Stimulated activated memory B cell treated with anti-CD40 and anti-IgM and Interleukin-4, amounts not matched to agents 10 μg/mL and 1 μg/mL and 100 μg/mL, for 72 hours (primary cell): Measurements from ENCODE around the gene SLC35F3.
"Not testable (repeated sequence)": the region's sequence is repeated elsewhere in the genome, so short reads cannot be mapped to it uniquely, and the experiment has no call there.

Experiments
- ATAC-seq: fragments of 150-1000 bp; cut with Tn5 transposase; 2 replicates; pipeline ENCODE4 v1.10.0; 2021
- H3K27ac Mint-ChIP-seq: one replicate; pipeline ENCODE4 v1.8.0; 2022; ENCODE audit warnings: mild to moderate bottlenecking, mixed read lengths
- H3K27me3 Mint-ChIP-seq: one replicate; pipeline ENCODE4 v1.8.0; 2022; ENCODE audit warnings: mixed read lengths
- H3K36me3 Mint-ChIP-seq: one replicate; pipeline ENCODE4 v1.8.0; 2022; ENCODE audit warnings: mixed read lengths
- H3K4me1 Mint-ChIP-seq: one replicate; pipeline ENCODE4 v1.8.0; 2022; ENCODE audit warnings: mixed read lengths
- H3K4me3 Mint-ChIP-seq: one replicate; pipeline ENCODE4 v1.8.0; 2022; ENCODE audit warnings: mild to moderate bottlenecking, moderate library complexity, mixed read lengths
- H3K9me3 Mint-ChIP-seq: one replicate; pipeline ENCODE4 v1.8.0; 2022; ENCODE audit warnings: mixed read lengths

SLC35F3 gene

GRCh38 chr1:234139966-234140365 lies 235.5 kb downstream of the SLC35F3 start:
- no peaks in the 10 kb centered on the region for H3K4me1 Mint-ChIP-seq
- no peak overlapping the region for H3K4me3 Mint-ChIP-seq
- H3K27ac Mint-ChIP-seq: no peak overlapping the region
- H3K27me3 Mint-ChIP-seq: peaks cover 23% of the 10 kb centered on the region
- no peaks in the 10 kb centered on the region for H3K36me3 Mint-ChIP-seq
- no peaks in the 10 kb centered on the region for H3K9me3 Mint-ChIP-seq
- no peak for ATAC-seq

GRCh38 chr1:234140388-234140787 lies 235.9 kb downstream of the SLC35F3 start:
- Mint-ChIP-seq H3K27me3 (peaks cover 23% of the 10 kb centered on the region), H3K4me3 (no peak overlapping the region), H3K27ac (no peak overlapping the region), H3K9me3 (no peaks in the 10 kb centered on the region), H3K36me3 (no peaks in the 10 kb centered on the region), H3K4me1 (no peaks in the 10 kb centered on the region)
- no peak for ATAC-seq

GRCh38 chr1:234141006-234141405 lies 236.5 kb downstream of the SLC35F3 start:
- Mint-ChIP-seq H3K4me1 (no peaks in the 10 kb centered on the region), H3K36me3 (no peaks in the 10 kb centered on the region), H3K27ac (no peak overlapping the region), H3K4me3 (no peak overlapping the region), H3K27me3 (peaks cover 20% of the 10 kb centered on the region), H3K9me3 (no peaks in the 10 kb centered on the region)
- ATAC-seq: no peak

GRCh38 chr1:234143681-234144080 lies 239.2 kb downstream of the SLC35F3 start:
- Mint-ChIP-seq H3K4me1 (no peaks in the 10 kb centered on the region), H3K4me3 (no peak overlapping the region), H3K27ac (no peak overlapping the region), H3K27me3 (peaks cover 21% of the 10 kb centered on the region), H3K36me3 (no peaks in the 10 kb centered on the region), H3K9me3 (peaks cover 5% of the 10 kb centered on the region)
- ATAC-seq: no peak

- H3K4me1 Mint-ChIP-seq: no peaks in the 10 kb centered on the region
- H3K27me3 Mint-ChIP-seq: peaks cover 24% of the 10 kb centered on the region
- no peak for ATAC-seq
- no peak overlapping the region for H3K4me3 Mint-ChIP-seq
- no peak overlapping the region for H3K27ac Mint-ChIP-seq
- H3K36me3 Mint-ChIP-seq: no peaks in the 10 kb centered on the region
- peaks cover 5% of the 10 kb centered on the region for H3K9me3 Mint-ChIP-seq
These were observed 240.4 kb downstream of the SLC35F3 start for GRCh38 chr1:234144901-234145300.

- no peaks in the 10 kb centered on the region for H3K36me3 Mint-ChIP-seq
- peaks cover 8% of the 10 kb centered on the region for H3K9me3 Mint-ChIP-seq
- H3K27me3 Mint-ChIP-seq: peaks cover 51% of the 10 kb centered on the region
- no peak for ATAC-seq
- no peak overlapping the region for H3K4me3 Mint-ChIP-seq
- H3K27ac Mint-ChIP-seq: no peak overlapping the region
- H3K4me1 Mint-ChIP-seq: no peaks in the 10 kb centered on the region
These were observed 243.9 kb downstream of the SLC35F3 start for GRCh38 chr1:234148350-234148749.

GRCh38 chr1:234148816-234149215 lies 244.3 kb downstream of the SLC35F3 start:
- no peaks in the 10 kb centered on the region for H3K36me3 Mint-ChIP-seq
- H3K27me3 Mint-ChIP-seq: peaks cover 51% of the 10 kb centered on the region
- H3K4me1 Mint-ChIP-seq: no peaks in the 10 kb centered on the region
- H3K27ac Mint-ChIP-seq: no peak overlapping the region
- no peak for ATAC-seq
- no peak overlapping the region for H3K4me3 Mint-ChIP-seq
- H3K9me3 Mint-ChIP-seq: peaks cover 8% of the 10 kb centered on the region

- Mint-ChIP-seq H3K9me3 (peaks cover 8% of the 10 kb centered on the region), H3K27ac (no peak overlapping the region), H3K27me3 (peaks cover 51% of the 10 kb centered on the region), H3K4me1 (no peaks in the 10 kb centered on the region), H3K4me3 (no peak overlapping the region), H3K36me3 (no peaks in the 10 kb centered on the region)
- no peak for ATAC-seq
These were observed 244.7 kb downstream of the SLC35F3 start for GRCh38 chr1:234149217-234149616.

- Mint-ChIP-seq H3K4me1 (no peaks in the 10 kb centered on the region), H3K9me3 (peaks cover 8% of the 10 kb centered on the region), H3K27me3 (peaks cover 51% of the 10 kb centered on the region), H3K36me3 (no peaks in the 10 kb centered on the region), H3K27ac (no peak overlapping the region), H3K4me3 (no peak overlapping the region)
- no peak for ATAC-seq
These were observed 246.4 kb downstream of the SLC35F3 start for GRCh38 chr1:234150892-234151291.

- H3K4me1 Mint-ChIP-seq, H3K4me3 Mint-ChIP-seq: not testable (repeated sequence)
These were observed 247.9 kb downstream of the SLC35F3 start for GRCh38 chr1:234152344-234152743.

GRCh38 chr1:234154320-234155251 lies 250.1 kb downstream of the SLC35F3 start:
- H3K27me3 Mint-ChIP-seq: peaks cover 27% of the 10 kb centered on the region
- no peak for ATAC-seq
- no peak overlapping the region for H3K27ac Mint-ChIP-seq
- H3K4me3 Mint-ChIP-seq: no peak overlapping the region
- H3K4me1 Mint-ChIP-seq: no peaks in the 10 kb centered on the region
- peaks cover 2% of the 10 kb centered on the region for H3K9me3 Mint-ChIP-seq
- H3K36me3 Mint-ChIP-seq: no peaks in the 10 kb centered on the region

More at GRCh38 chr1:234152344-234152743, 247.9 kb downstream of the SLC35F3 start:
- H3K27me3 Mint-ChIP-seq: peaks cover 44% of the 10 kb centered on the region
- H3K36me3 Mint-ChIP-seq, ATAC-seq, H3K27ac Mint-ChIP-seq, H3K9me3 Mint-ChIP-seq: not testable (repeated sequence)

GRCh38 chr1:234162661-234163060 lies 258.2 kb downstream of the SLC35F3 start:
- H3K27me3 Mint-ChIP-seq: peaks cover 7% of the 10 kb centered on the region
- no peak for ATAC-seq
- no peaks in the 10 kb centered on the region for H3K36me3 Mint-ChIP-seq
- no peak overlapping the region for H3K4me3 Mint-ChIP-seq
- peaks cover 7% of the 10 kb centered on the region for H3K4me1 Mint-ChIP-seq
- H3K27ac Mint-ChIP-seq: no peak overlapping the region
- H3K9me3 Mint-ChIP-seq: no peaks in the 10 kb centered on the region

GRCh38 chr1:234163267-234163919 lies 258.9 kb downstream of the SLC35F3 start:
- H3K27ac Mint-ChIP-seq: no peak overlapping the region
- peaks cover 9% of the 10 kb centered on the region for H3K27me3 Mint-ChIP-seq
- peak; percentile 37 for ATAC-seq
- H3K36me3 Mint-ChIP-seq: no peaks in the 10 kb centered on the region
- no peak overlapping the region for H3K4me3 Mint-ChIP-seq
- no peaks in the 10 kb centered on the region for H3K9me3 Mint-ChIP-seq
- peaks cover 7% of the 10 kb centered on the region for H3K4me1 Mint-ChIP-seq

GRCh38 chr1:234164098-234164709 lies 259.7 kb downstream of the SLC35F3 start:
- Mint-ChIP-seq H3K27me3 (peaks cover 17% of the 10 kb centered on the region), H3K4me1 (peaks cover 7% of the 10 kb centered on the region), H3K27ac (no peak overlapping the region), H3K4me3 (no peak overlapping the region), H3K9me3 (no peaks in the 10 kb centered on the region), H3K36me3 (no peaks in the 10 kb centered on the region)
- no peak for ATAC-seq

- no peaks in the 10 kb centered on the region for H3K36me3 Mint-ChIP-seq
- no peak overlapping the region for H3K27ac Mint-ChIP-seq
- no peak for ATAC-seq
- peaks cover 7% of the 10 kb centered on the region for H3K4me1 Mint-ChIP-seq
- H3K27me3 Mint-ChIP-seq: peaks cover 43% of the 10 kb centered on the region
- H3K4me3 Mint-ChIP-seq: no peak overlapping the region
- no peaks in the 10 kb centered on the region for H3K9me3 Mint-ChIP-seq
These were observed 263.7 kb downstream of the SLC35F3 start for GRCh38 chr1:234168061-234168724.
